Measurements from ENCODE around the gene CTSW.
A peak's percentile ranks its signal among the peaks of the same experiment; 100 is the strongest.

The CTSW gene

DNA sequence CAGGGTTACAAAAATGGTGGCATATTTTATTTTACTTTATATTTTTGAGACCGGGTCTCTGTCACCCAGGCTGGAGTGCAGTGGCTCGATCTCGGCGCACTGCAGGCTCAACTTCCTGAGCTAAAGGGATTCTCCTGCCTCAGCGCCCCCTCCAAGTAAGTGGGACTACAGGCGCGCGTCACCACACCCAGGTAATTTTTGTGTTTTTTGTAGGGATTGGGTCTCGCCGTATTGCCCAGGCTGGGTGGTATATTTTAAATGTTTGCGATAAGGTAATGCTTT, 21.2 kb downstream of the CTSW start:
- DNase-seq (ENCODE audit: low read depth in 2 of 2, low spot score in 1 of 2) = no peak

DNA sequence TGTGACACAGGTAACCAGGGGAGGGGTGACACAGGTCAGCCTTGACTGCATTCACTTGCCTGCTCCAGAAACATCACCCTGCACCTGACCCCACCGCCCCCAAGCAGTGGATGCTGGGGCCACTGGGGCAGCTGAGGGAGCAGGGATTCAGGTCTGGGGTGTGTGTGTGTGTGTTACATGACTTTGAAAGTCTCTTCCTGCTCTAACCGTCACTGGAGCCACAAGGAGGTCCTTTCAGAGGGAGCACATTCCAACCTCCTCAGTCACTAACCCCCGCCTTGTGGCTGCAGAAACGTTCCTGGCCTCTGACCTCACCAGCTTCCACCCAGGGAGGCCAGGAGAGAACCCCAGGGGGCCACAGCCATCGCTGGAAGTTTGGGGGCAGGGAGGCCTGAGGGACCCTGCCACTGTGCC, 23.4 kb downstream of the CTSW start:
- no peak for DNase-seq (ENCODE audit: low read depth in 2 of 2, low spot score in 1 of 2)

DNA sequence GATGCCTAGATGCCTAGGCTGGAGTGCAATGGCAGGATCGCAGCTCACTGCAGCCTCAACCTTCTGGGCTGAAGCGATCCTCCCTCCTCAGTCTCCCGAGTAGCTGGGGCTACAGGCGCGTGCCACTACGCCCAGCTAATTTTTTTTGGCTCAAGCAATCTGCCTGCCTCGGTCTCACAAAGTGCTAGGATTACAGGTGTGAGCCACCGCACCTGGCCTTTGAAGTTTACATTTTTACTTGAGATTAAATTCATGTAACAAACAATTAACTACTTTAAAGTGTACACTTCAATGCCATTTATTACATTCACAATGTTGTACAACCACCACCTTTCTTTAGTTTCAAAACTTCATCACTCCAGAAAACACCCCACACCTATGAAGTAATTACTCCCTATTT, 24.1 kb downstream of the CTSW start:
- DNase-seq (ENCODE audit: low read depth in 2 of 2, low spot score in 1 of 2) = no peak

DNA sequence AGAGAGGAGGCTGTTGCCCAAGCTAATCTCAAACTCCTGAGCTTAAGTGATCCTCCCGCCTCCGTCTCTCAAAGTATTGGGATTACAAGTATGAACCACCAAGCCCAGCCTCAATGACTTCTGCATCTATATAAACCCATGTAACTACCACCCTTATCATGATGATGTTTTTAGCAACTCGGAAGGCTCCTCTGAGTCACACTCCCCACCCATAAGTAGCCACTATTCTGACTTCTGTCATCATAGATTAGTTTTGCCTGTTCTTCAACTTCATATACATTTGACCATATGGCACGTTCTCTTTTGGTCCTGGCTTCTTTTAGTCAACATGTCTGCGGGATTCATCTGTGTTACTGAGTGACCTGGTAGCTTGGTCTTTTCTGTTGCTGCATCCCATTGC, 27.0 kb downstream of the CTSW start:
- no peak for DNase-seq (ENCODE audit: low read depth in 2 of 2, low spot score in 1 of 2)

DNA sequence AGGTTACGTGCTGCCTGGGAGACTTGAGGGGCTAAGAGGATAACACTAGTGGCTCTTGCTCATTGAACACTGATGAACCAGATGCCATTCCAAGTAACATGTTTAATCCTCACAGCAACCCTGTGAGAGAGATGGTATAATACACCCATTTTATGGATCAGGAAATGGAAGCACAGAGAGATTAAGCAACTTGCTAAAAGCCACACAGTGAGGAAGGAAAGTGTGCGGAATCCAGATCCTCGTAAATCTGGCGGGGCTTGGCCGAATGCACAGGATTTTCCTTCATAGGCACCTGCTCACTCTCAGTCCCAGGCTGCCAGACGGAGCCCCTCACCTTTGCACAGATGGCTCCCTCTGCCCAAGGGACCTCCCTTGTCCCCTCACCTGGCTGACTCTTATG, 28.2 kb downstream of the CTSW start:
- DNase-seq (ENCODE audit: low read depth in 2 of 2, low spot score in 1 of 2) = no peak

DNA sequence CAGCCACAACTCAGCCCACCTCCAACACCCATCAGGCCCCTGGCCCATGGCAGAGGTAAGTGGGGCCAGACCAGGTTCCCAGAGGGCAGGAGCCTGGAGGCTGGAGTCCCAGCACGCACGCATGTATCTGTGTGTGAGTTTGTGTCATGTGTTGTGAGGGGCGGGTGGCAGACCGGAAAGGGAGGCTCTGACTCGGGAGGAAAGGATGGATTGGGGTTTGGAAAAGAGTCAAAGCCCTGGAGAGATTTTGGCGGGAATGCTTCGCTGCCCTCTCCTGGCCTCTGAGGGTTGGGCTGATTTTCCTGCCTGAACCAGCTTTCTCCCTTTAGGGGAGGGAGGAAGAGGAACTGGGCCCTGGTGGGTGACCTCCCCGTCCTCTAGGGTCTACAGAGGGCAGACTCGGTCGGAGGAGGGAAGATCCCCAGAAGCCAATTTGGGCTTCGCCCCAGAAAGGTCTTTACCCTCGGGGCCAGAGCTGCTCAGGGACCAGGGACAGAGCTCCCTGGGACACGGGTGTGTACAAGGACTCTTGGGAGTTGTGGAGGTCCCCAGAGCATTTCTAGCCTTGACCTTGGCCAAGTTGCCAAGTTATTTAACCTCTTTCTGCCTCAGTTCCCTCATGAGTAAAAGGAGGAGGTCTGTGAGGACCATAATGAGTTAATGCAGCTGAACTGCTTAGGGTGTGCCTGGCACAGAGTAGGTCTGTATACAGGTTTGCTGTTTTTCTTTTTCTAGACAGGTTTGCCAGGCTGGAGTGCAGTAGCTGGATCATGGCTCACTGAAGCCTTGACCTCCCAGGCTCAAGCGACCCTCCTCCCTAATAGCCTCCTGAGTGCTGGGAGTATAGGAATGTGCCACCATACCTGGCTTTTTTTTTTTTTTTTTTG, 32.3 kb downstream of the CTSW start:
- DNase-seq (ENCODE audit: low read depth in 2 of 2, low spot score in 1 of 2) = no peak

DNA sequence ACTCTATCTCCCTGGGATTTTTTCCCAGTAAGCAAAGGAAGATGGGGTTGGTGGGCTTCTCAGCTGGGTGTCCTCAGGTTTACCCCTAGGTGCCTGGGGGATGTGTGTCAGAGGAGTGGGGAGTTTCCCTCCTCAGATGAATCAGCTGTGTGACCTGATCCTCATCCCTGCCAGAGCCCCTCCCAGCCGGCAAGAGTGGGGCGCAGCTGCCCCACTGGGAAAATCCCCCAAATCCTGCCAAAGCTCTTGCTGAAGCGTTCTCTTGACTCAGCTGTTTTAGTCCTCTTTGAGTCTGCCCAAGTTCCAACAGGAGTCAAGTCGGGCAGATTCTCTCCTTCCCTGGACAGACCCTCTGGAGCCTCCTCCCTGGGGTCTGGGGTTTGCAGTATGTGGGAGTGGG, 33.2 kb downstream of the CTSW start:
- no peak for DNase-seq (ENCODE audit: low read depth in 2 of 2, low spot score in 1 of 2)

DNA sequence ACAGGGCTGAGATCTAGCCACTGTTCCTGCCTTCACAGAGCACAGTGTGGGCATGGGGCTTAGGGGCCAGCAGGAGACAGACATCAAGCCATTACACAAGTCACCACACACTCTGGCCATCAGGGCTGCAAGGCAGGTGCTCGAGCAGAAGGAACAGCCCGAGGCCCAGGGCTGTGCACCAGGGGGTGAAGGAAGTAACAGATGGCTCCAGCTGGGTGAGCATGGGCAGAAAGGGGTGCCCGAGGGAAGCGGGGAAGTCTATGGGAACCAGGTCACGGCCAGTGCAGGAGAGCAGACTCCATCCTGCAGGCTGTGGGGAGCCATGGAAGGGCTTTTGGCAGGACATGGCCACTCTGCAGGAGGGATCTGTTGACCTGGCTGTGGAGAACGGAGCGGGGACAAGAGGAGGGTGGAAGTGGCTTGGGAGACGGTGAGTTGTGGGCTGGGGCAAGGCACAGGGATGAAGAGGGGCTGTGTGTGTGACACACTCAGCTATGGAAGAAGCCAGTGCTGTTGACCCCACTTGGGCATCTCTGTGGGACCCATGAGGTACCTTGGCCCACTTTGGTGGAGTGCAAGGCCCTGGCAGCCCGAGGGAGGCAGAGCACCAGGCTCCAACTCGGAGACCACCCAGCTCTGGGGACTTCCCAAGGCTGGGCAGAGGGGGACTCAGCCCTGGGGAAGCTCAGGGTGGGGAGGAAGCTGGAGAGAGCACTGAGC, 35.6 kb downstream of the CTSW start:
- no peak for DNase-seq (ENCODE audit: low read depth in 2 of 2, low spot score in 1 of 2)

DNA sequence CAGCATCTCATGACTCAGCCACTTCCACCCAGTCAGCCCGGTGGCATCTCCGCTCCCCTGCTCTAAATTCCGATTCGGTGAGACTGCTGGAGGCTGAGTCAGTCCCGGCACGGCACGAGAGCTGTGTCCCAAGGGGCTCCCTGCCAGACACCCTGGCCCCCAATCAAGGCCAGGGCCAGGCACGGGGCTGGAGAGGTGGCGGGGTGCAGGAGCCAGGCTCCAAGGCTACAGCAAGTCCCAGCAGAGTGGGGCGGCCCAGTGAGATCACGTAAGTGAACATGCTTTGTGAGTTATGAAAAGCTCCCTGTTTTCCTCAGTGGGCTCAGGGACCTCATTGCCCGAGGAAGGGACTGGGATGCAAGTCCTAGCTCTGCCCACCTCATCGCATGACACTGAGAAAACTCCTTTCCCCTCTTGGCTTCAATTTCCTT, 36.2 kb downstream of the CTSW start:
- no peak for DNase-seq (ENCODE audit: low read depth in 2 of 2, low spot score in 1 of 2)

DNA sequence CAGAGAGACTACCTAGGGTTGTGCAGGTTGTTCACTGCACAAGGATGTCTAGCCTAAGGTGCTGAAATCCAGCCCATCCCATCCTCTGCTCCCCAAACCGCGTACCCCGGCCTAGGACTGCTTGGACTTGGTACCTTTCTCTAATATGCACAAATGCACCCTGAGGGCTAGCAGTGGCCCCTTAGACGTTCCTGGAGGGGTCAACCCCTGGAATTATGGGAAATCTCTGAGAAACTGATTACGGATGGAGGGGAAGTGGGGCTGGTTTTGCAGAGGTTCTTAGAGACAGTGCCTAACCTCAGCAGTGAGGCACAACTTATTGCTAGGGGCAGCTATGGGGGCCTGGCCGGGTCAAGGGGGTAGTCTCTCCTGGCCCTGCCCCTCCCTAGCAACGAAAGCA, 36.8 kb downstream of the CTSW start:
- no peak for DNase-seq (ENCODE audit: low read depth in 2 of 2, low spot score in 1 of 2)

DNA sequence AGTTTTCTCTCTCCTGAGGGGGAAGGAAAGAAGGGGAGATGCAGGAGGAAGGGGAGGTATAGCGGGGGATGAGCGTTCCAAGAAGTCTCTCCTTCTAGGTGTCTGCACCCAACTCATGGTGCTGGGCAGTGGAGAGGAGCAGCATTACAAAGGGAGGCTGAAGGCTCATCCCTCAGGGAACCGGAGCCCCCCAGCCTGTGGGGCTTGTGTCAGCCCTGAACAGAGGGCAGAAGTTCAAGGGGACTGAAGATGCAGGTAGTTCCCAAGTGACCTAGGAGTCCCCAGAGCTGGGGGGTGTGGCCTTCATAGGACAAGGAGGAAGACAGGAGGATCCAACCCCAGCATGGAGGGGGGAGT, 37.4 kb downstream of the CTSW start:
- no peak for DNase-seq (ENCODE audit: low read depth in 2 of 2, low spot score in 1 of 2)

DNA sequence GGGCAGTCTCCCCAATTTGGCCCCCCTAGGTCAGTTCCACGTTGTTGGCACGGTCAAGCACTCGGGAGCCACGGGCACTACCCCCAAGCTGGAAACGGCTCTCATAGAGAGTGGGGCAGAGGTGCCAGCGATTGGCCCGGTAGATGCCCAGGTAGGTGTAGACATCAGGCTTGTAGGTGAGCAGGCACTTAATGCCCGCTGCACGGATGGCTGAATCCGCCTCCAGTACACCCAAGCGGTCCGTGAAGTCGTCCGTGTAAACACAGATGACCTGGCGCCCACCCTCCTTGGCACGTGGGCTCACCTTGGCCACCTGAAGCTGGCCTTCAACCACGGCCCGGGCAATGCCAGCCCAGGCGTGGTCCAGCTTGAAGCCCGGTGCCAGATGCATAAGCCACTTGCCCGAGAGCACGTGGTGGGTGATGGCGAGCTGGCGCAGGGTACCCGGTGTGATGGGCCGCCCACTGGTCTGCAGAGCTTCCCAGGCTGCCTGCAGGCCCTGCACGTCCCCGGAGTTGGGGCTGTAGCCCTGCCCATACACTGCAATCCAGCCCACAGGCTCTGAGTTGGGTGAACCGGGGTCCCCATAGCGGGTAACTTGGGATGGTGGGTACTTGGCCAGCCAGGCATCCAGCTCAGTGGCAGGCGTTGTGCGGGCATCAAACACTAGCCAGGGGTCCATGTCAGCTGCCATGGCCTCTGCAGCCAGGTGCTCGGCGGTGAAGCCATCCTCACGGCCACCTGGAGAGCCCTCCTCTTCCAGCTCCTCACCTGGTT, 38.0 kb downstream of the CTSW start:
- no peak for DNase-seq (ENCODE audit: low read depth in 2 of 2, low spot score in 1 of 2)

DNA sequence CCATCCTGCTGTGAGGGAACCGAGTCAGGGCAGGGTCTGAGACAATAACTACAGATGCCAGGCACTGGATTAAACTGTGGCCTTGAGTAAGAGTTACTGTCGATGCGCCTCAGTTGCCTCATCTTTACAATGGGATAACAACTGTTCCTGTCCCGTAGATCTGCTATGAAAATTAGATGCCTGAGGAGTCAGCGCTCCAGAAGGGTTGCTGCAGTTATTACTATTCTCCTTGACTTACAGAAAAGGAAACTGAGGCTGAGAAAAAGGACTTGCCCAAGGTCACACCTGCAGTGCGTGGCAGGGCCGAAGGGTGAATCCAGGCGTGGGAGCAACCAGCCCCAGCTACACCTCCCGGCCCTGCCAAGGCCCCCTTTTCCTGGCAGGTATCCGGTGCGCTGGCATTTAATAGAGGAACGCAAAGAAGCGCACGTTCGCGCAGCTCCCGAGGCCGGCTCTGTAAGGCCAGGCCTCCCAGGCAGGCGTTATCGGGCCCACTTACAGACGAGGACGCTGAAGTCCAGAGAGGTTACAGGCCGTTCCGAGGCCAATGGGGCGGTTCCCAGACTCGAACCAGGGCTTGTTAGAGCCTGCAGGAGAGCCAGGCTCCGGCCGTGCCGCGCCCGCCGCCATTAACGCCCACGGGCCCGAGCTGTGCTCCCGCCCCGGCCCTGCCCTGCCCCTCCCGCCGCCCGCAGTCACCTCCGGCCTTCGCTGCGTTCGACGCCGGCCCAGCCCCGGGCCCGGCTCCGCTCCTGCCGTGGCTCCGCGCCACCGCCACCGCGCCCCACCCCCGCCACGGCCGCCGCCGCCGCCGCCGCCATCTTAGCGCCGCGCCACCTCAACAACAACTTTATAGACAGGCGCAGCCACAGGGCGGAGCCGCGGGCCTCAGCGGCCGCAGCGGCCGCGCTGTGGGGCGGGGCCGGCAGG, 38.8 kb downstream of the CTSW start, which contains the start of gene C11orf68:
TSS of gene C11orf68 (minus strand) at position 852 of the 930 bp plus-strand sequence. CDS start at position 821, 31 bp downstream.
- DNase-seq (ENCODE audit: low read depth in 2 of 2, low spot score in 1 of 2) = peak in 1 of 2 donors; percentile 24

DNA sequence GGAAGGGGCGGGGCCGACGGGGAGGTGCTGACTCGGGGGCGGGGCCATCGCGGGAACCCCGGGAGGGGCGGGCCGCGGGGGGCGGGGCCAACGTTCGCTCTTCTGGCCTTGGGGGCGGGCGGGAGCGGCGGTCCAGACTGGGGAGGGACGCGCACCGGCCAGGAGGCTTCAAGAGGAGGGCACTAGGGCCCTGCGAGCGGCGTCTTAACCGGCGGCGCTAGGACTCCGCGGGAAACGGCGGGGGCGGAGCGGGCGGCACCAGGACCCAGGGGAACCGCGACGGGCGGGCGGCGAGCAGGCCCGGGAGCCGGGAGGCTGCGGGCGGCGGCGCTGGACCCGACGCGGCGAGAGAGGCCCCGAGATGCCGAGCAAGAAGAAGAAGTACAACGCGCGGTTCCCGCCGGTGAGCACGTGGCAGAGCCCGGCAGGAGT, 39.5 kb downstream of the CTSW start, which contains the start of gene DRAP1:
TSS of gene DRAP1 (plus strand) at position 286 of the 432 bp plus-strand sequence. CDS start at position 362, 76 bp downstream.
- DNase-seq (ENCODE audit: low read depth in 2 of 2, low spot score in 1 of 2) = peak; percentile 99

DNA sequence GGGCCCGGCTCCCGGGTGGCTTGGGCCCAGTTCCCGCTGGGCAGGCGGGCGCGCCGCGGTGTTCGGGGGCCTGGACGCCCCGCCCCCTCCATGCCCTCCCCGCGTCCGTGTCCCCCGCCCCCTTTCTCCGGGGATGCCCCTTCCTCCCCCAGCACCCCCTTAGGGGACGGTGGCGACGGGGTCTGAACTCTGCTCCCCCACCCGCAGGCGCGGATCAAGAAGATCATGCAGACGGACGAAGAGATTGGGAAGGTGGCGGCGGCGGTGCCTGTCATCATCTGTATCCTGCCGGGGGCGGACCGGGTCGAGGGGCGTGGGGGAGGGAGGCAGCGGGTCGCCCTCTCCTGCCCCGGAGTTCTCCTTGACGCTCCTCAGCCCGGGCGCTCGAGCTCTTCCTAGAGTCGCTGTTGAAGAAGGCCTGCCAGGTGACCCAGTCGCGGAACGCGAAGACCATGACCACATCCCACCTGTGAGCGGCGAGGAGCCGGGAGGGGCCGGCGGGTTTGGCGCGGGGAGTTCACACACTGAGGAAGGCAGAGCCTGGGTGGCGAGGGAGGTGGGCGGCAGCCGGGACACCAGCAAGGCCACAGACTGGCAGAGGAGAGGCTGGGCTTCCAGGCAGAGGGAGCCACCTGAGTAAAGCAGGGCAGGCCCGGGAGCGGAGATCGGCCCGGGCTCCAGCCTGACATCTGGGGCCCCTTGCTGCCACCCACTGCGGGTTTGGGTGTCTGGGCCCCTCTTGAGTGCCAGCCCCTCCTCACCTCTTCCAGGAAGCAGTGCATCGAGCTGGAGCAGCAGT, 40.1 kb downstream of the CTSW start:
- DNase-seq (ENCODE audit: low read depth in 2 of 2, low spot score in 1 of 2) = peak; percentile 39 to 41

DNA sequence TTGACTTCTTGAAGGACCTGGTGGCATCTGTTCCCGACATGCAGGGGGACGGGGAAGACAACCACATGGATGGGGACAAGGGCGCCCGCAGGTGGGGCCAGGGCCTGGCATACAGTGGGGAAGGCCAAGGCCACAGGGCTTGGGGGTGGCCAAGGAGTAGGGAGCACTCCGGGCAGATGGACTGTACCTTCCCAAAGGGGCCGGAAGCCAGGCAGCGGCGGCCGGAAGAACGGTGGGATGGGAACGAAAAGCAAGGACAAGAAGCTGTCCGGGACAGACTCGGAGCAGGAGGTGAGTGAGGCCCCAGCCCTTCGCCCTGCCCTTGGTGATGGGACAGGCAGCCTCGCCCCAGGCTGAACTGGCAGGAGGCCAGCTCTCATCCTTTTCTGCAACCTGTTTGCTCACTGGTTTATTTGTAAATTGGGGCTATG, 40.8 kb downstream of the CTSW start:
- no peak for DNase-seq (ENCODE audit: low read depth in 2 of 2, low spot score in 1 of 2)

DNA sequence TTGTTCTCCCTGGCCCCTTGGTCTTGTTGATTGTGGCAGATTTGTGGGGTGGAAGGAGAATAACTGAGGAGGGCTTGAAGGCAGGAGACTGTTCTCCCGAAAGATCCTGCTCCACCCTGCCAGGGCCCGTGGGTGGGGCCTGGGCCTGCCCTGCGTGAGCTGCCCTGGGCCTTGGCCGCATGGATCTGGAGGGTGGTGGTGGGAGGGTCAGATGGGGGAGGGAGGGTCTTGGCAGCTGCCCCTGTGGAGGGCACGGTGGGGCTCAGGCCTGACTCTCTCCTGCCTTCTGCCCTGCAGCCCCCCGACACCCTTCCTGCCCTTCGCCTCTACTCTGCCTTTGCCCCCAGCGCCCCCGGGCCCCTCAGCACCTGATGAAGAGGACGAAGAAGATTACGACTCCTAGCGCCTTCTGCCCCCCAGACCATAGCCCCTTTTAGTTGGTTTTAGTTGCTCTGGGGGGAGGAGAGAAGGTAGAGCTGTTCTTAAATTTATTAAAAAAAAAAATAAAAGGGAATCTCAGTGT, 41.5 kb downstream of the CTSW start:
- DNase-seq (ENCODE audit: low read depth in 2 of 2, low spot score in 1 of 2) = no peak

DNA sequence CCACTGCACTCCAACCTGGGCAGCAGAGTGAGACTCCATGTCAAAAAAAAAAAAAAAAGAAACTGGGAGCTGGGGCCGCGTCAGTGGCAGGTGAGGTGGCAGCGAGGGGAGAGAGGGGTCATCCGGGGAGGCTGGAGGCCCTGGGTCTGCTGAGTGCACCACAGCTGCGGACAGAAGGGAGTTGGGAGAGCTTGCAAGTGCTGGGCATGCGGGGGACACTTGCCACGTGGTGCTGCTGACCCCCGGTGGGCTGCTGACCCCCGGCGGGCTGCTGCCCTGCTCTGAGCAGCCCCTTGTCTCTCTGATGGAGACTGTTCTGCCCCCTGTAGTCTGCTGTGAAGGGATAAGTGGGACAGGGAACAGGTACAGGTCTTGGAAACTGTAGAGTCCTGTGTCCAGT, 42.2 kb downstream of the CTSW start:
- DNase-seq (ENCODE audit: low read depth in 2 of 2, low spot score in 1 of 2) = no peak

DNA sequence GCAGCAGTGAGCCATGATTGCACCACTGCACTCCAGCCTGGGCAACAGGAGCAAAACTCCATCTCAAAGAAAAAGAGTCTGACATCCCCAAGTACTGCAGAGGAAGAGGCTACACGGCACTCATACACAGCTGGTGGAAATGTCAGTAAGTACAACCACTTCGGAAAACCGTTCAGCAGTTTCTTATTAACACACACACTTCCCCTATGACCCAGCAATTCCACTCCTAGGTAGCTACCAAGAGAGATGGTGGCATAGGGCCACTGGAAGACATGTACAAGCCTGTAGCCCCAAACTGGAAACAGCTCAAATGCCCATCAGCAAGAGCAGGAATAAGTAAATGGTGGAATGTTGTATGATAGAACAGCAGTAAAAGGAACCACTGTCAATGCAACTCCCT, 42.9 kb downstream of the CTSW start:
- no peak for DNase-seq (ENCODE audit: low read depth in 2 of 2, low spot score in 1 of 2)

DNA sequence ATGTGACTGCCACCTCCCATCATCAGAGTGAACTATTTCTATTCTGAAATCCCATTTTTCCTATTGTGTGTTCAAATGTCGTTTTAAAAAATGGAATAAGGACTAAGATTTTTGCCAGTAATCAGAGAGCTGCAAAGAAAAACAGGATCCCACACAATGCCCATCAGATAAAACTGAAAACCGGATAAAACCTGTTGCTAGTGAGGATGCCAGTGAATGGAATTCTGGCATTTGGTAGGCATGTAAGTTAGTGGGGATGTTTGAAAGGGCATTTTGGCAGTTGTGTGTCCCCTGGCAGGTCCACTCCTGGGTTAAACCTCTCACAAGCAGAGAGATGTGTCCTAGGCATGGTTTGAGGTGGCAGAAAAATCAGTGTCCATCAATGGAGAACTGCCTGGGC, 45.8 kb downstream of the CTSW start:
- no peak for DNase-seq (ENCODE audit: low read depth in 2 of 2, low spot score in 1 of 2)

Measured in stimulated activated CD8-positive, alpha-beta memory T cell treated with anti-CD3 and anti-CD28 coated beads, Interleukin-4, amount 100 ng/mL, for 1 hour (primary cell).